Immature natural killer cell (primary cell): Measurements from ENCODE around the gene SLC9A4. TPM values are rescaled to one million over a fixed set of nuclear protein-coding genes. Genes with fewer than 3 reads are reported as not detected.

Experiments
- DNase-seq, 3 donors: peaks; one replicate each; pipeline ENCODE4 v3.0.0; 2022; ENCODE audit warnings: mixed read lengths in 1 of 3
- H3K27ac Mint-ChIP-seq, 6 donors: one replicate each; pipeline ENCODE4 v1.8.0; 2020; ENCODE audit warnings: mixed read lengths in 6 of 6, mild to moderate bottlenecking in 5 of 6, inconsistent platforms in 4 of 6, moderate library complexity in 3 of 6
- H3K27me3 Mint-ChIP-seq, 3 donors: one replicate each; pipeline ENCODE4 v1.8.0; 2020 to 2021; ENCODE audit warnings: low read depth in 3 of 3, mild to moderate bottlenecking in 3 of 3, mixed read lengths in 3 of 3, moderate library complexity in 3 of 3, inconsistent platforms in 1 of 3
- H3K36me3 Mint-ChIP-seq, 3 donors: one replicate each; pipeline ENCODE4 v1.8.0; 2020; ENCODE audit warnings: mixed read lengths in 3 of 3, inconsistent platforms in 2 of 3, mild to moderate bottlenecking in 2 of 3
- H3K4me1 Mint-ChIP-seq, 2 donors: one replicate each; pipeline ENCODE4 v1.8.0; 2020; ENCODE audit warnings: inconsistent platforms in 2 of 2, mild to moderate bottlenecking in 2 of 2, mixed read lengths in 2 of 2, moderate library complexity in 1 of 2
- H3K4me3 Mint-ChIP-seq, 5 donors: one replicate each; pipeline ENCODE4 v1.8.0; 2020; ENCODE audit warnings: mild to moderate bottlenecking in 5 of 5, mixed read lengths in 5 of 5, inconsistent platforms in 3 of 5, moderate library complexity in 3 of 5
- H3K9me3 Mint-ChIP-seq, 6 donors: one replicate each; pipeline ENCODE4 v1.8.0; 2020; ENCODE audit warnings: mild to moderate bottlenecking in 6 of 6, mixed read lengths in 6 of 6, inconsistent platforms in 4 of 6, moderate library complexity in 3 of 6
- polyA plus RNA-seq, 3 donors: library from polyadenylated mRNA; unstranded; fragments of 300-500 nt; fragmentation: Illumina TruSeq; gene quantifications; one replicate each; pipeline ENCODE4 v1.2.3, GENCODE V29; 2021

The SLC9A4 gene, protein sequence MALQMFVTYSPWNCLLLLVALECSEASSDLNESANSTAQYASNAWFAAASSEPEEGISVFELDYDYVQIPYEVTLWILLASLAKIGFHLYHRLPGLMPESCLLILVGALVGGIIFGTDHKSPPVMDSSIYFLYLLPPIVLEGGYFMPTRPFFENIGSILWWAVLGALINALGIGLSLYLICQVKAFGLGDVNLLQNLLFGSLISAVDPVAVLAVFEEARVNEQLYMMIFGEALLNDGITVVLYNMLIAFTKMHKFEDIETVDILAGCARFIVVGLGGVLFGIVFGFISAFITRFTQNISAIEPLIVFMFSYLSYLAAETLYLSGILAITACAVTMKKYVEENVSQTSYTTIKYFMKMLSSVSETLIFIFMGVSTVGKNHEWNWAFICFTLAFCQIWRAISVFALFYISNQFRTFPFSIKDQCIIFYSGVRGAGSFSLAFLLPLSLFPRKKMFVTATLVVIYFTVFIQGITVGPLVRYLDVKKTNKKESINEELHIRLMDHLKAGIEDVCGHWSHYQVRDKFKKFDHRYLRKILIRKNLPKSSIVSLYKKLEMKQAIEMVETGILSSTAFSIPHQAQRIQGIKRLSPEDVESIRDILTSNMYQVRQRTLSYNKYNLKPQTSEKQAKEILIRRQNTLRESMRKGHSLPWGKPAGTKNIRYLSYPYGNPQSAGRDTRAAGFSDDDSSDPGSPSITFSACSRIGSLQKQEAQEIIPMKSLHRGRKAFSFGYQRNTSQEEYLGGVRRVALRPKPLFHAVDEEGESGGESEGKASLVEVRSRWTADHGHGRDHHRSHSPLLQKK
- polyA plus RNA-seq, result not detected

- no peak within 1 kb of the TSS for H3K4me3 Mint-ChIP-seq
- peaks cover 2 to 12% (median 4%) of the 10 kb centered on the region in 3 donors for H3K27me3 Mint-ChIP-seq
- peaks cover 5 to 15% (median 14%) of the 10 kb centered on the region in 6 donors for H3K9me3 Mint-ChIP-seq
- H3K36me3 Mint-ChIP-seq, result peaks cover 5 to 14% (median 9%) of the 10 kb centered on the region in 3 donors
- peak; percentile 49 to 54 (median 54) for DNase-seq
- no peak within 1 kb of the TSS for H3K27ac Mint-ChIP-seq
- no peaks in the 10 kb centered on the region for H3K4me1 Mint-ChIP-seq
These were observed at the start of gene SLC9A4 for GRCh38 chr2:102473020-102473419. TSS of gene SLC9A4 (plus strand) at chr2:102473226. CDS start at chr2:102473760, 534 bp downstream.

- peaks cover 52 to 78% (median 61%) of the 10 kb centered on the region in 3 donors for H3K36me3 Mint-ChIP-seq
- H3K27me3 Mint-ChIP-seq, result peaks cover 0 to 5% (median 2%) of the 10 kb centered on the region in 3 donors
- H3K4me3 Mint-ChIP-seq, result peak overlapping the region; percentile 94 to 99 (median 98)
- H3K27ac Mint-ChIP-seq, result peak overlapping the region; percentile 93 to 99 (median 96)
- H3K9me3 Mint-ChIP-seq, result no peaks in the 10 kb centered on the region
- DNase-seq, result no peak
- peaks cover 5 to 79% of the 10 kb centered on the region in 2 donors for H3K4me1 Mint-ChIP-seq
These were observed 49.7 kb upstream of the SLC9A4 start for GRCh38 chr2:102423368-102423767.

- no peaks in the 10 kb centered on the region for H3K9me3 Mint-ChIP-seq
- no peak for DNase-seq
- H3K27me3 Mint-ChIP-seq, result peaks cover 0 to 3% (median 2%) of the 10 kb centered on the region in 3 donors
- H3K36me3 Mint-ChIP-seq, result peaks cover 54 to 84% (median 67%) of the 10 kb centered on the region in 3 donors
- H3K27ac Mint-ChIP-seq, result peak overlapping the region; percentile 93 to 99 (median 96)
- H3K4me1 Mint-ChIP-seq, result peaks cover 0 to 93% of the 10 kb centered on the region in 2 donors
- peak overlapping the region; percentile 94 to 99 (median 98) for H3K4me3 Mint-ChIP-seq
These were observed 48.3 kb upstream of the SLC9A4 start for GRCh38 chr2:102424754-102425153.

GRCh38 chr2:102425441-102426132 is 47.4 kb upstream of the SLC9A4 start:
- H3K27me3 Mint-ChIP-seq, result peaks cover 0 to 3% (median 2%) of the 10 kb centered on the region in 3 donors
- H3K9me3 Mint-ChIP-seq, result no peaks in the 10 kb centered on the region
- peaks cover 59 to 85% (median 69%) of the 10 kb centered on the region in 3 donors for H3K36me3 Mint-ChIP-seq
- H3K27ac Mint-ChIP-seq, result peak overlapping the region; percentile 71 to 98 (median 94)
- H3K4me3 Mint-ChIP-seq, result peak overlapping the region; percentile 94 to 99 (median 98)
- H3K4me1 Mint-ChIP-seq, result peaks cover 0 to 98% of the 10 kb centered on the region in 2 donors
- no peak for DNase-seq

DNA sequence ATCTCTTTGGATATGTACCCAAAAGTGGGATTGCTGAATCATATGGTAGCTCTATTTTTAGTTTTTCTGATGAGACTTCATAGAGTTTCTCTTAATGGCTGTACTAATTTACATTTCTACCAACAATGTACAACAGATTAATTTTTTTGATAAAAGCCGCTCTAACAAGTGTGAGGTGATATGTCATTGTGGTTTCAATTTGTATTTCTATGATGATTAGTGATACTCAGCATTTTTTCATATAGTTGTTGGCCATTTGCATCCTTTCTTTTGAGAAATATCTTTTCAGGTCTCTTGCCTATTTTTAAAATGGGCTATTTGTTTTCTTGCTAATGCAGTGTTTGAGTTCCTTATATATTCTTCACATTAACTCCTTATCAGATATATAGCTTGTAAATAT is 45.8 kb upstream of the SLC9A4 start:
- H3K4me3 Mint-ChIP-seq, result peak overlapping the region; percentile 74 to 94 (median 77)
- H3K27ac Mint-ChIP-seq, result peak overlapping the region; percentile 67 to 95 (median 86)
- peaks cover 51 to 78% (median 62%) of the 10 kb centered on the region in 3 donors for H3K36me3 Mint-ChIP-seq
- H3K4me1 Mint-ChIP-seq, result peaks cover 0 to 98% of the 10 kb centered on the region in 2 donors
- DNase-seq, result no peak
- H3K27me3 Mint-ChIP-seq, result peaks cover 0 to 2% (median 0%) of the 10 kb centered on the region in 3 donors
- H3K9me3 Mint-ChIP-seq, result no peaks in the 10 kb centered on the region

- H3K27ac Mint-ChIP-seq, result peak overlapping the region; percentile 67 to 95 (median 86)
- H3K27me3 Mint-ChIP-seq, result peaks cover 0 to 2% (median 0%) of the 10 kb centered on the region in 3 donors
- DNase-seq, result no peak
- no peaks in the 10 kb centered on the region for H3K9me3 Mint-ChIP-seq
- H3K4me3 Mint-ChIP-seq, result peak overlapping the region; percentile 74 to 94 (median 77)
- H3K4me1 Mint-ChIP-seq, result peaks cover 0 to 96% of the 10 kb centered on the region in 2 donors
- peaks cover 44 to 72% (median 57%) of the 10 kb centered on the region in 3 donors for H3K36me3 Mint-ChIP-seq
These were observed 44.5 kb upstream of the SLC9A4 start for GRCh38 chr2:102428573-102428972.

GRCh38 chr2:102432386-102432785 is 40.6 kb upstream of the SLC9A4 start:
- DNase-seq, result no peak
- Mint-ChIP-seq H3K9me3 (peaks cover 0 to 2% (median 0%) of the 10 kb centered on the region in 6 donors), H3K36me3 (peaks cover 41 to 74% (median 56%) of the 10 kb centered on the region in 3 donors), H3K4me3 (peak overlapping the region; percentile 36 to 67 (median 51)), H3K27me3 (peaks cover 0 to 2% (median 0%) of the 10 kb centered on the region in 3 donors), H3K4me1 (peaks cover 0 to 88% of the 10 kb centered on the region in 2 donors), H3K27ac (peak overlapping the region in 5 of 6 donors; percentile 63 to 93 (median 86))

GRCh38 chr2:102433973-102434654 is 38.9 kb upstream of the SLC9A4 start:
- DNase-seq, result no peak
- peak overlapping the region in 4 of 5 donors; percentile 27 to 65 (median 50) for H3K4me3 Mint-ChIP-seq
- H3K9me3 Mint-ChIP-seq, result peaks cover 0 to 2% (median 0%) of the 10 kb centered on the region in 6 donors
- H3K27ac Mint-ChIP-seq, result peak overlapping the region in 4 of 6 donors; percentile 80 to 85 (median 82)
- peaks cover 40 to 61% (median 44%) of the 10 kb centered on the region in 3 donors for H3K36me3 Mint-ChIP-seq
- H3K4me1 Mint-ChIP-seq, result peaks cover 0 to 71% of the 10 kb centered on the region in 2 donors
- H3K27me3 Mint-ChIP-seq, result no peaks in the 10 kb centered on the region

DNA sequence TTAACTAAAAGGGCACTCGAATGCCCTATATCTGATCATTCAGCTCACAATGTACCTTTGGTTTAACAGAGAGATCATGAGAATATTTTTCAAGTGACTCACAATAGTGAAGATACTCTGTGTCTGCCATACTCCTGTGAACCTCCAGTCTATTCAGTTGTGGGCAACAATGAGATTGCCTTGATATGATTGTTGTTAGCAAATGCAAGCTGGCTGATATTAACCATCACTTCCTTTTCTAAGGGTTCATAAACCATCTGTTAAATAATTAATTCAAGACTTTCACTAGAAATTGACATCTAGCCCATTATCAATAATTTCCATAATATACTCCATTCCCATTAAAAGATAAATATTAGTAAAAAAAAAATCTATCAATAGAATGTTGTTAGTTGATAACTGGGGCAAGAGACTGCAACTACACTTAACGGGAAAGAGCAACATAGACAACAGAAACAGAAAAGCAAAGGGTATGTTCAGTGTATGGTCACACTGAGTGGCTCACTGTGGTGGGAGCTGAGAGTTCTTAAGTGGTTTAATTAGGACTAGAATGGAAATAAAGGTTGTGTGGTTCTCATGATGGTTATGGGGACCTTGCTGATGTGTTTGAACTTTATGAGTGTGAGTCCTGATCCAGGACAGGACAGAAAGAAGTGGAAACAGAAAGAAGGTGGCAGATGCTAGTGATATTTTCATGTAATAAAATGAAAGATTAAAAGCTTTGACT is 38.2 kb upstream of the SLC9A4 start:
- H3K4me3 Mint-ChIP-seq, result peak overlapping the region; percentile 12 to 75 (median 45)
- no peak for DNase-seq
- peaks cover 33 to 54% (median 40%) of the 10 kb centered on the region in 3 donors for H3K36me3 Mint-ChIP-seq
- peak overlapping the region in 5 of 6 donors; percentile 74 to 88 (median 80) for H3K27ac Mint-ChIP-seq
- H3K9me3 Mint-ChIP-seq, result peaks cover 0 to 2% (median 0%) of the 10 kb centered on the region in 6 donors
- no peaks in the 10 kb centered on the region for H3K27me3 Mint-ChIP-seq
- peaks cover 0 to 64% of the 10 kb centered on the region in 2 donors for H3K4me1 Mint-ChIP-seq

- Mint-ChIP-seq H3K36me3 (peaks cover 25 to 45% (median 31%) of the 10 kb centered on the region in 3 donors), H3K9me3 (peaks cover 0 to 2% (median 0%) of the 10 kb centered on the region in 6 donors), H3K27me3 (no peaks in the 10 kb centered on the region), H3K4me1 (peaks cover 0 to 54% of the 10 kb centered on the region in 2 donors), H3K27ac (peak overlapping the region in 5 of 6 donors; percentile 77 to 88 (median 84)), H3K4me3 (peak overlapping the region; percentile 42 to 60 (median 52))
- DNase-seq, result no peak
These were observed 37.3 kb upstream of the SLC9A4 start for GRCh38 chr2:102435741-102436140.

DNA sequence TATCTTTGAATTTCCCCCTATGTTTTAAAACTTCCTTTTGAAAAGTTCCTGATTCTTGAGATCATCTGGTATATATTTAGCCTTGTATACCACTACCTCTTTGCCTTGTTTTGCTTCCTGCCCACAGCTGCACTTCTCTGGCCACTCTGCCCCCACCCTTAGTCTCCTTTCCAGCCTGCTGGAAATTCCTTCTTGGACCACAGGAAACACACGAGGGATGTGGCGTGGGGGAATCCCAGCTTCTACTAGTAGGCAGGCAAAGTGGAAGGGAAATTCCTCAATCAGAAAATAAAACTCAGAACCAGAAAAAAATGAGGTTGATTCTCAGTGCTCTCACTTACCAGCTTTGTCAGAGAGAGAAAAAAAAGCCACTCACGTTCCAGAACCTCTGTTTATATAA is 36.7 kb upstream of the SLC9A4 start:
- peak overlapping the region in 5 of 6 donors; percentile 77 to 86 (median 82) for H3K27ac Mint-ChIP-seq
- no peak for DNase-seq
- peak overlapping the region; percentile 42 to 60 (median 52) for H3K4me3 Mint-ChIP-seq
- no peaks in the 10 kb centered on the region for H3K27me3 Mint-ChIP-seq
- H3K4me1 Mint-ChIP-seq, result peaks cover 0 to 49% of the 10 kb centered on the region in 2 donors
- peaks cover 0 to 2% (median 0%) of the 10 kb centered on the region in 6 donors for H3K9me3 Mint-ChIP-seq
- peaks cover 22 to 42% (median 29%) of the 10 kb centered on the region in 3 donors for H3K36me3 Mint-ChIP-seq

DNA sequence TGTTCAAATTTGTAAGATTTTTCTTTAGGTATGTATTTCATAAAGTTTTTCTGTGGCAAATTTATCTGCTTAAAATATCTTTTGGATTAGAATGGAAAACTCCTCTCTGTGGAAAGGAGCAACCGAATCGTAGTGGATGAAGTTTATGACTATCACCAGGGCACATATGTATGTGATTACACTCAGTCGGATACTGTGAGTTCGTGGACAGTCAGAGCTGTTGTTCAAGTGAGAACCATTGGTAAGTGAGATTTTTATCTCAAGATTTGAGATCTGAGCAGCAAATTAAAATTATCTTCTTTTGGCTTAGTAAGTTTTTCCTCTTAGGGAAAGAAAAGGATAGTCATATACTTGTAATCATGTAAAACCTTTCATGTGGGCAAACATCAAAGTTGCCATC is 35.9 kb upstream of the SLC9A4 start:
- Mint-ChIP-seq H3K9me3 (peaks cover 0 to 2% (median 0%) of the 10 kb centered on the region in 6 donors), H3K36me3 (peaks cover 19 to 39% (median 26%) of the 10 kb centered on the region in 3 donors), H3K4me3 (peak overlapping the region; percentile 1 to 53 (median 38)), H3K4me1 (peaks cover 4 to 42% of the 10 kb centered on the region in 2 donors), H3K27ac (peak overlapping the region in 3 of 6 donors; percentile 63 to 77 (median 72)), H3K27me3 (no peaks in the 10 kb centered on the region)
- no peak for DNase-seq
